Keratinocyte (primary cell): Measurements from ENCODE around the gene SPC24. TPM values are rescaled to one million over a fixed set of nuclear protein-coding genes. Genes with fewer than 3 reads are reported as not detected.

Experiments used
- DNase-seq: peaks from one replicate; pipeline ENCODE4 v3.0.0-alpha.2; 2011; ENCODE audit warnings: low read depth, missing footprints, low spot score
- FAIRE-seq: peaks from 2 replicates; lab custom pipeline; 2011; peaks lifted over from hg19 to GRCh38; lab: Jason Lieb, UNC
- H2AFZ ChIP-seq: 2 replicates; pipeline ENCODE4 v1.6.0; 2012; ENCODE audit warnings: low read length, control low read depth, inconsistent platforms; ENCODE audit not compliant: control insufficient read depth
- H3K27ac ChIP-seq: 2 replicates; pipeline ENCODE4 v1.5.1; 2011; ENCODE audit warnings: low read length; ENCODE audit not compliant: control insufficient read depth, insufficient read depth
- H3K27me3 ChIP-seq: 3 replicates; pipeline ENCODE4 v1.6.0; 2011; ENCODE audit warnings: low read length; ENCODE audit not compliant: control insufficient read depth, insufficient read depth; ENCODE audit errors: extremely low read depth
- H3K36me3 ChIP-seq, 2 experiments: 2 replicates in 1 of 2; 3 replicates in 1 of 2; pipeline ENCODE4 v1.5.1; 2011; ENCODE audit warnings: low read length in 2 of 2, mild to moderate bottlenecking in 1 of 2; ENCODE audit not compliant: control insufficient read depth in 2 of 2, insufficient read depth in 2 of 2; ENCODE audit errors: extremely low read depth in 1 of 2
- H3K4me1 ChIP-seq: 3 replicates; pipeline ENCODE4 v1.5.1; 2011; ENCODE audit warnings: low read length; ENCODE audit not compliant: control insufficient read depth, insufficient read depth; ENCODE audit errors: extremely low read depth
- H3K4me2 ChIP-seq: 3 replicates; pipeline ENCODE4 v1.6.0; 2011; ENCODE audit warnings: low read depth, low read length; ENCODE audit not compliant: control insufficient read depth, insufficient read depth; ENCODE audit errors: extremely low read depth
- H3K4me3 ChIP-seq, 3 experiments: fragments of 200-600 bp in 1 of 3; sonication (generic) in 1 of 3; 2 replicates in 2 of 3; 3 replicates in 1 of 3; pipeline ENCODE4 v1.5.1; 2011 to 2016; ENCODE audit warnings: low read length in 3 of 3, mild to moderate bottlenecking in 3 of 3, control low read depth in 2 of 3, inconsistent platforms in 1 of 3, low read depth in 1 of 3, mixed read lengths in 1 of 3, mixed run types in 1 of 3, moderate library complexity in 1 of 3; ENCODE audit not compliant: control insufficient read depth in 2 of 3, insufficient read depth in 2 of 3; ENCODE audit errors: extremely low read depth in 1 of 3
- H3K79me2 ChIP-seq: 2 replicates; pipeline ENCODE4 v1.6.0; 2012; ENCODE audit warnings: low read length; ENCODE audit not compliant: control insufficient read depth, insufficient read depth
- H3K9ac ChIP-seq: 3 replicates; pipeline ENCODE4 v1.6.0; 2011; ENCODE audit warnings: low read length; ENCODE audit not compliant: control insufficient read depth, insufficient read depth; ENCODE audit errors: extremely low read depth
- H3K9me1 ChIP-seq: 3 replicates; pipeline ENCODE4 v1.6.0; 2011; ENCODE audit warnings: low read length; ENCODE audit not compliant: control insufficient read depth, insufficient read depth; ENCODE audit errors: extremely low read depth
- H3K9me3 ChIP-seq: 2 replicates; pipeline ENCODE4 v1.5.1; 2012; ENCODE audit warnings: low read depth, low read length; ENCODE audit not compliant: control insufficient read depth
- H4K20me1 ChIP-seq: 3 replicates; pipeline ENCODE4 v1.6.0; 2011; ENCODE audit warnings: low read length; ENCODE audit not compliant: control insufficient read depth, insufficient read depth; ENCODE audit errors: extremely low read depth
- CTCF ChIP-seq, 3 experiments: IDR thresholded peaks in 1 of 3; conservative IDR thresholded peaks in 1 of 3; optimal IDR thresholded peaks in 1 of 3; 2 replicates in 2 of 3; 3 replicates in 1 of 3; pipeline versions ENCODE3 to v1.5.1; 2011; ENCODE audit warnings: low read length in 3 of 3, mild to moderate bottlenecking in 3 of 3, moderate library complexity in 2 of 3, control low read depth in 1 of 3, inconsistent platforms in 1 of 3; ENCODE audit not compliant: insufficient read depth in 2 of 3; ENCODE audit errors: extremely low read depth in 1 of 3
- EZH2 ChIP-seq: IDR thresholded peaks from one replicate; pipeline ENCODE4 v1.6.1; 2012; ENCODE audit warnings: inconsistent platforms, mild to moderate bottlenecking, low read length, moderate library complexity
- dilution Hi-C: fragments of 300-500 bp; cut with MboI; formaldehyde crosslinking; loops from one replicate; pipeline ENCODE4 v1.7.0; 2020; ENCODE audit warnings: low sequenced_read_pairs; ENCODE audit not compliant: extremely low pct_ligation_motif_present
- polyA plus RNA-seq, 5 experiments: library from polyadenylated mRNA; depleted of rRNA in 3 of 5; stranded (reverse) in 3 of 5; stranded (forward) in 1 of 5; unstranded in 1 of 5; fragments of >200 nt; gene quantifications; 1 replicate in 1 of 5; 2 replicates in 3 of 5; 3 replicates in 1 of 5; pipeline versions ENCODE4 v1.2.1 to v1.2.3, GENCODE V29; 2011 to 2012; ENCODE audit warnings: missing spikeins in 2 of 5, low read depth in 1 of 5, low replicate concordance in 1 of 5

Gene SPC24
- polyA plus RNA-seq, 1 donor (not counting 4 experiments of a cell fraction or from before 2014, with no cell fraction given), result 6.4 TPM

- H2AFZ ChIP-seq, result no peak overlapping the region
Observed at GRCh38 chr19:11202488-11203193, 47.1 kb upstream of the SPC24 start.

GRCh38 chr19:11201791-11202190, 46.2 kb upstream of the SPC24 start:
- Histone ChIP-seq H3K4me3 (no peak overlapping the region), H3K9me3 (no peaks in the 10 kb centered on the region), H2AFZ (no peak overlapping the region), H3K4me1 (no peaks in the 10 kb centered on the region), H3K4me2 (no peak overlapping the region), H4K20me1 (no peaks in the 10 kb centered on the region), H3K36me3 (peaks cover 3 to 12% of the 10 kb centered on the region in 2 experiments), H3K9me1 (no peaks in the 10 kb centered on the region), H3K27me3 (no peaks in the 10 kb centered on the region), H3K9ac (no peak overlapping the region), H3K27ac (no peak overlapping the region), H3K79me2 (no peaks in the 10 kb centered on the region)
- no peak for TF ChIP-seq CTCF (optimal IDR thresholded peaks at IDR 0.05 in 1 of 3, IDR thresholded peaks at IDR 0.05 in 1 of 3, conservative IDR thresholded peaks at IDR 0.05 in 1 of 3; ENCODE audit: extremely low read depth in 1 of 3, insufficient read depth in 2 of 3, low read length in 3 of 3)
- TF ChIP-seq EZH2, result no peak
- dilution Hi-C loops, result no loop called here
- FAIRE-seq (no peak), DNase-seq (no peak)

More at GRCh38 chr19:11202488-11203193, 47.1 kb upstream of the SPC24 start:
- no peak for DNase-seq
- Histone ChIP-seq H3K4me3 (no peak overlapping the region), H4K20me1 (no peaks in the 10 kb centered on the region), H3K4me1 (no peaks in the 10 kb centered on the region), H3K27ac (no peak overlapping the region), H3K9me3 (no peaks in the 10 kb centered on the region), H3K36me3 (peaks cover 3 to 12% of the 10 kb centered on the region in 2 experiments), H3K9me1 (no peaks in the 10 kb centered on the region), H3K4me2 (no peak overlapping the region), H3K27me3 (no peaks in the 10 kb centered on the region), H3K9ac (no peak overlapping the region), H3K79me2 (no peaks in the 10 kb centered on the region)
- dilution Hi-C loops, result no loop called here
- TF ChIP-seq CTCF (optimal IDR thresholded peaks at IDR 0.05 in 1 of 3, IDR thresholded peaks at IDR 0.05 in 1 of 3, conservative IDR thresholded peaks at IDR 0.05 in 1 of 3; ENCODE audit: extremely low read depth in 1 of 3, insufficient read depth in 2 of 3, low read length in 3 of 3) (no peak), EZH2 (no peak)
- peak; percentile 26 for FAIRE-seq
